ES-I3 (cell line): ENCODE results near the gene NISCH.

Experiments used
- H3K36me3 ChIP-seq: 2 replicates; pipeline ENCODE4 v1.6.1; 2013; ENCODE audit warnings: mild to moderate bottlenecking, low read length, control low read depth, moderate library complexity; ENCODE audit not compliant: insufficient read depth
- H3K4me1 ChIP-seq: 2 replicates; pipeline ENCODE4 v1.6.1; 2013; ENCODE audit warnings: mild to moderate bottlenecking, control low read depth, low read length; ENCODE audit not compliant: insufficient read depth
- H3K9ac ChIP-seq: 2 replicates; pipeline ENCODE4 v1.6.1; 2013; ENCODE audit warnings: low read depth, mild to moderate bottlenecking, low read length, moderate library complexity
- H3K9me3 ChIP-seq: 2 replicates; pipeline ENCODE4 v1.6.1; 2013; ENCODE audit warnings: mild to moderate bottlenecking, low read length, moderate library complexity; ENCODE audit not compliant: control insufficient read depth, insufficient read depth

Gene NISCH

GRCh38 chr3:52455283-52456168 is at the start of gene NISCH:
Gene NISCH, plus strand, starts transcription at chr3:52455604. Its CDS starts 38 bp downstream, at chr3:52455642.
- H3K9me3 ChIP-seq = no peaks in the 10 kb centered on the region
- peaks cover 22% of the 10 kb centered on the region for H3K36me3 ChIP-seq
- peak within 1 kb of the TSS; percentile 68 for H3K9ac ChIP-seq
- peaks cover 9% of the 10 kb centered on the region for H3K4me1 ChIP-seq

DNA sequence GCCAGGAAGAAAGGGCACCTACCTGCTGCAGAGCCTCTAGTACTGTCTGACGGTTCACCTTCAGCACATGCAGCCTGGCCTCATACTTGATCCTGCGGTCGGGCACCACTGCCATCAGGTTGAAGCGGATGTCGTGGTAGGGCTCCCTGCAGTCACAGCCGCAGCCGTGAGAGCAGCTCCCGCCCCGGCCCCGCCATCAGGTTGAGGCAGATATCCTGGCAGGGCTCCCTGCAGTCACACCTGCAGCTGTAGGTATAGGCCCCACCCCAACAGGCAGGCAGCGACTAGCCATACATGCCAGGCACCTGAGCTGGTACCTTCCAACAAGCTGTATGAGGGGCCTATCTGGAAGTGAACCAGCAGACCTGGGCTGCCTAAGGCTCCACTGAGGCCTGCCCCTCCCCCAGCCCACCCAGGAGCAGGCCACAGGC is 49.2 kb upstream of the NISCH start:
- H3K9me3 ChIP-seq = no peaks in the 10 kb centered on the region
- H3K4me1 ChIP-seq = no peaks in the 10 kb centered on the region
- H3K9ac ChIP-seq = no peak overlapping the region
- H3K36me3 ChIP-seq = peaks cover 33% of the 10 kb centered on the region

- Histone ChIP-seq H3K9ac (no peak overlapping the region), H3K4me1 (no peaks in the 10 kb centered on the region; the same call in 1 of the 2 replicates), H3K36me3 (peaks cover 33% of the 10 kb centered on the region), H3K9me3 (no peaks in the 10 kb centered on the region)
Measured at GRCh38 chr3:52406791-52407510, 48.5 kb upstream of the NISCH start.

- H3K9ac ChIP-seq = no peak overlapping the region
- no peaks in the 10 kb centered on the region for H3K9me3 ChIP-seq
- peaks cover 30% of the 10 kb centered on the region for H3K36me3 ChIP-seq
- no peaks in the 10 kb centered on the region; the same call in 1 of the 2 replicates for H3K4me1 ChIP-seq
Measured at GRCh38 chr3:52407779-52408178, 47.6 kb upstream of the NISCH start.

- no peak overlapping the region for H3K9ac ChIP-seq
Measured at GRCh38 chr3:52408466-52408865, 46.9 kb upstream of the NISCH start.

DNA sequence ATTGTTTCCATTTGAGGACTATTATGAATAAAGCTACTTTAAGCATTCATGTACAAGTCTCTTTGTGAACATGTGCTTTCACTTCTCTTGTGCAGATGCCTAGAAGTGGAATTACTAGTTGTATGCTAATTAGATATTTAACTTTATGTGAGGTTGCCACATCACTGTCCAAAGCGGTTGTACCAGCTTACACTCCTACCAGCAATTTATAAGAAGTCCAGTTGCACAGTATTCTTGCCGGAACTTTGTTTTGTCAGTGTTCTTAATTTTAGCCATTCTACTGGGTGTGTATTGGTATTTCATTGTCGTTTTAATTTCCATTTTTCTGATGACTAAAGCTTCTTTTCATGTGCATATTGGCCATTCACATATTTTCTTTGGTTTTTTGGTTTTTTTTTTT is 39.6 kb upstream of the NISCH start:
- Histone ChIP-seq H3K36me3 (no peaks in the 10 kb centered on the region), H3K9ac (no peak overlapping the region), H3K9me3 (no peaks in the 10 kb centered on the region), H3K4me1 (no peaks in the 10 kb centered on the region; the same call in 1 of the 2 replicates)

More at GRCh38 chr3:52408466-52408865, 46.9 kb upstream of the NISCH start:
- Histone ChIP-seq H3K36me3 (peaks cover 30% of the 10 kb centered on the region), H3K9me3 (no peaks in the 10 kb centered on the region), H3K4me1 (no peaks in the 10 kb centered on the region; the same call in 1 of the 2 replicates)

GRCh38 chr3:52420388-52420787 is 35.0 kb upstream of the NISCH start:
- Histone ChIP-seq H3K9me3 (no peaks in the 10 kb centered on the region), H3K36me3 (no peaks in the 10 kb centered on the region), H3K4me1 (peaks cover 9% of the 10 kb centered on the region; the same call in 1 of the 2 replicates), H3K9ac (no peak overlapping the region)

- H3K9me3 ChIP-seq = no peaks in the 10 kb centered on the region
- H3K9ac ChIP-seq = no peak overlapping the region
- H3K36me3 ChIP-seq = no peaks in the 10 kb centered on the region
- peaks cover 9% of the 10 kb centered on the region; the same call in 1 of the 2 replicates for H3K4me1 ChIP-seq
Measured at GRCh38 chr3:52422669-52423068, 32.7 kb upstream of the NISCH start.

DNA sequence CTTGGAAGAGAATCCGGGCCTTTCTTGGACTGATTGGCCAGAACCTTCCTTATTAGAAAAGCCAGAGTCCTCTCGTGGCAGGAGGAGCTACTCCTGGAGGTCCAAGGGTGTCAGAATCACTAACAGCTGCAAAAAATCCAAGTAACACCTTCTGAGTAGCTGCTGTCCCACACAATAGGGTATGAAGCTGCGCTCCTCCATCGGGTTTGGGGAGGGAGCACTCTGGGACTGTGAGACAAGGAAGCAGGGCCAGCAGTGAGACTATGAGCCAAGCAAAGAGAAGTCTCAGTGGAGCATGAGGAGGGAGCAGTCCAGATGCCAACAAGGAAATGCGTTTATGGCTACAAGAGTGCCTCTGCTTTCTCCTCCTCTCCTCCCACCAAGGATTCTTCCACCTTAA is 32.2 kb upstream of the NISCH start:
- Histone ChIP-seq H3K36me3 (no peaks in the 10 kb centered on the region), H3K9me3 (no peaks in the 10 kb centered on the region), H3K4me1 (peaks cover 9% of the 10 kb centered on the region; the same call in 1 of the 2 replicates), H3K9ac (no peak overlapping the region)

DNA sequence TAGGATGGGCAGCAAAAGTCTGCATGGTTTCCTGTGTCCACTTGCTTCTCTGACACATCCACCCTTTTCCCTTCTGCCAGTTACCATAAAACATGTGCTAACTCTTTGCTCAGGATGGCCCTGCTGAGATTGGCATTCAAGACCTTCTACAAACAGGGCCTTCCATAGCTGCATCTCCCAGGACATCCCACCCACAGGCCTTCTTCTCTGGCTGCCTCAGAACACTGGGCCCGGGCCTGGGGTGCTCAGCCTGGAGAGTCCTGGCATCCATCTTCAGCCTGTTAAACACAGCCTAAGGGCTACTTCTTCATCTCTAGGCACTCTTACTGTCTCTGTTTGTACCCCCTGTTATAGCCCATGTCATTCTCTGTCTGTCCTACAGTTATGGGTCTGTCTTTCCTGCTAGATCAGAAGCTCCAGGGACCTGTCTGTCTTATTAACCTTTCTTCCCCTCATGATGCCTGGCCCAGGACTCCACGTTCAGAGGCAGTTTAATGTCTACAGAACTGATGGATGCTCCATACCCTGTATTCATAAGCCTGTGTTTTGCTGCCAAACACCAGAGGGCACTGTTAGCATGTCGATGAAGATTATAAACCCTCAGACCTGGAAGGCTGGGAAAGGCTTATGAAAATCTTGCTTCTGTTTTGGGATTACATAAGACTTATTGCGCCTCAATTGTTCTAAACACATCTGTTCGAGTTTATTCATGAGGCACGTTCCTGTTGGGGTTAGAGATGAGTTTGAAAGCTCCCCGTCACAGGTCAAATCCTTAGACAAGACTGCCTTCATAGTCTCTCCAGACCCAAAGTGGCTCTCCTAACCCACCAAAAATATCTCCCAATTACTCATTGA is 27.0 kb upstream of the NISCH start:
- Histone ChIP-seq H3K4me1 (peaks cover 4% of the 10 kb centered on the region; the same call in 1 of the 2 replicates), H3K36me3 (no peaks in the 10 kb centered on the region), H3K9me3 (no peaks in the 10 kb centered on the region), H3K9ac (no peak overlapping the region)

DNA sequence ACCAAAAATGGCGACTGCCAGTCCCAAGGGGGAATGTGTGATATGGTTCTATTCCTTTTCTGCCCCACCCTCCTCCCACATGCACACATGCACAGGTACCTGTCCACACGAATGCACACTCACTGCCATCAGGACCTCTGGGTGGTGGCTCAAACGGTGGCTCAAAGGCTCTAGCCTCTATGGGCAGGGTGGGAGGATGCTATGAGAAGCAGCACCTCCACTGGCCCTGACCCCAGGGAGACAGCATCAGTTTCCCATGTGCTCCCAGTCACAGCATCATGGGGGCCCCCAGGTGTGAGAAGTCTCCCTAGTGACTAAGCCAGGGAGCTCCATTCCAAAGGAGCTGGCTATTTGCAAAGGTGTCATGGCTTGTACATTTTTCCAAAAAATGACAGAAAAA is 26.4 kb upstream of the NISCH start:
- Histone ChIP-seq H3K9me3 (no peaks in the 10 kb centered on the region), H3K4me1 (no peaks in the 10 kb centered on the region), H3K36me3 (no peaks in the 10 kb centered on the region), H3K9ac (no peak overlapping the region)

GRCh38 chr3:52429779-52430415 is 25.5 kb upstream of the NISCH start:
- Histone ChIP-seq H3K4me1 (no peaks in the 10 kb centered on the region), H3K9ac (no peak overlapping the region), H3K36me3 (no peaks in the 10 kb centered on the region), H3K9me3 (no peaks in the 10 kb centered on the region)

GRCh38 chr3:52430416-52430810 is 25.0 kb upstream of the NISCH start:
- H3K4me1 ChIP-seq = no peaks in the 10 kb centered on the region
- no peaks in the 10 kb centered on the region for H3K36me3 ChIP-seq
- no peaks in the 10 kb centered on the region for H3K9me3 ChIP-seq
- H3K9ac ChIP-seq = no peak overlapping the region
